PC-3 (cell line): ENCODE data around the gene FLCN.

ENCODE experiments used
- EZH2 ChIP-seq: fragments of 300-600 bp; sonication (generic); IDR thresholded peaks from one replicate; pipeline ENCODE4 v1.6.1; 2017; ENCODE audit warnings: antibody characterized with exemption, mild to moderate bottlenecking, low read length; ENCODE audit not compliant: unreplicated experiment
- EZH2phosphoT487 ChIP-seq: fragments of 300-600 bp; sonication (generic); IDR thresholded peaks from 2 replicates; pipeline ENCODE4 v1.6.1; 2018; ENCODE audit warnings: mild to moderate bottlenecking, antibody characterized with exemption, low read length, borderline replicate concordance
- TF ChIP-seq, protein P1 (sequence below): fragments of 300-600 bp; sonication (generic); conservative IDR thresholded peaks from 2 replicates; pipeline ENCODE4 v1.5.1; 2017; ENCODE audit warnings: antibody characterized with exemption, low read depth, mild to moderate bottlenecking, low read length

DNA sequence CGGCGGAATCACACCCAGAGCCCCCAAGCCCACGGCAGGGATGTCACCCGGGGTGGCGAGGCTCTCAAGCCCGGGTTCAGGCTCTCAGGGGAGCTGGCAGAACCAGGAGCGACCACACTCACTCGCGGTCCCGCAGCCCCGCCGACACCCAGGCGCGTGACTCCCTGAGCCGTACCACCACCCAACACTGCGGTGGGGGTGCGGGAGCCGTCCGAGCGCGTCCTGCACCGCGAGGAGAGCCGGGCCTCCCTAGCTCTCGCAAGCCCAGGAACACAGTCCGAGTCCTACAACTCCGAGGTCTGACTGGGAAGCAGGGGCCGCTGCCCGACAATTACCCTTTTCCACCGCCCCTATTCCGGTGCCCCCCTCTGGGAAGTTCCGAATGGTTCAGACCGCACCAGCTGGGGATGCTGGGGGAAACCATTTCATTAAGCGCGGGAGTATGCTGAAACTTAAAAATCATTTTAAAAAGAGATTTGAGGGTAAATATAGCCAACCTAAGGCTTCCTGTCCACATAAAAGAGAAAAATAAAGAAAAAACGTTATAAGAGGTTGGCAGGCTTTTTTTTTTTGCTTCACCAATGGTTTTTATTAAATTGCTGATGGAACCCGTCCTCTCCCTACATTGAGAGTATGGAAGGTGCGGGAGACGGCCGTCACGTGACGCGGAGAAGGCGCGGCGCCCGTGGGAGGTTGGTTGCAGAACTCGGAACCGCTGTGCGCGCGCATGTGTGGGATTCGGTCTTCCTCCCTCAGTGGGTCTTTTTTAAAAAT lies at the start of gene FLCN:
- TF ChIP-seq, protein P1, sequence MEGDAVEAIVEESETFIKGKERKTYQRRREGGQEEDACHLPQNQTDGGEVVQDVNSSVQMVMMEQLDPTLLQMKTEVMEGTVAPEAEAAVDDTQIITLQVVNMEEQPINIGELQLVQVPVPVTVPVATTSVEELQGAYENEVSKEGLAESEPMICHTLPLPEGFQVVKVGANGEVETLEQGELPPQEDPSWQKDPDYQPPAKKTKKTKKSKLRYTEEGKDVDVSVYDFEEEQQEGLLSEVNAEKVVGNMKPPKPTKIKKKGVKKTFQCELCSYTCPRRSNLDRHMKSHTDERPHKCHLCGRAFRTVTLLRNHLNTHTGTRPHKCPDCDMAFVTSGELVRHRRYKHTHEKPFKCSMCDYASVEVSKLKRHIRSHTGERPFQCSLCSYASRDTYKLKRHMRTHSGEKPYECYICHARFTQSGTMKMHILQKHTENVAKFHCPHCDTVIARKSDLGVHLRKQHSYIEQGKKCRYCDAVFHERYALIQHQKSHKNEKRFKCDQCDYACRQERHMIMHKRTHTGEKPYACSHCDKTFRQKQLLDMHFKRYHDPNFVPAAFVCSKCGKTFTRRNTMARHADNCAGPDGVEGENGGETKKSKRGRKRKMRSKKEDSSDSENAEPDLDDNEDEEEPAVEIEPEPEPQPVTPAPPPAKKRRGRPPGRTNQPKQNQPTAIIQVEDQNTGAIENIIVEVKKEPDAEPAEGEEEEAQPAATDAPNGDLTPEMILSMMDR: no peak
- TF ChIP-seq EZH2phosphoT487 (no peak), EZH2 (no peak)
